Neural progenitor cell (in vitro differentiated cells): ENCODE measurements around the gene ZNF408. TPM values are rescaled to one million over a fixed set of nuclear protein-coding genes. Genes with fewer than 3 reads are reported as not detected.

Experiments used
- DNase-seq: peaks from one replicate; pipeline ENCODE4 v3.0.0-alpha.2; 2016; ENCODE audit warnings: low spot score
- H2AFZ ChIP-seq: fragments of 200-600 bp; sonication (generic); replicated peaks from 2 replicates; pipeline ENCODE4 v1.6.1; 2016; ENCODE audit warnings: antibody characterized with exemption
- H3F3A ChIP-seq: fragments of 200-600 bp; sonication (generic); 2 replicates; pipeline ENCODE4 v1.6.1; 2016; ENCODE audit warnings: antibody characterized with exemption, low read depth
- H3K27ac ChIP-seq: fragments of 200-600 bp; sonication (generic); 2 replicates; pipeline ENCODE4 v1.5.1; 2016; ENCODE audit warnings: mild to moderate bottlenecking
- H3K27me3 ChIP-seq: fragments of 200-600 bp; sonication (generic); 2 replicates; pipeline ENCODE4 v1.6.1; 2016; ENCODE audit warnings: mild to moderate bottlenecking, moderate library complexity
- H3K36me3 ChIP-seq: fragments of 200-600 bp; sonication (generic); 2 replicates; pipeline ENCODE4 v1.5.1; 2016
- H3K4me1 ChIP-seq: fragments of 200-600 bp; sonication (generic); 2 replicates; pipeline ENCODE4 v1.6.1; 2016; ENCODE audit warnings: mixed run types
- H3K4me2 ChIP-seq: fragments of 200-600 bp; sonication (generic); 2 replicates; pipeline ENCODE4 v1.6.1; 2016
- H3K4me3 ChIP-seq: fragments of 200-600 bp; sonication (generic); 2 replicates; pipeline ENCODE4 v1.5.1; 2016
- H3K79me2 ChIP-seq: fragments of 200-600 bp; sonication (generic); 2 replicates; pipeline ENCODE4 v1.6.1; 2016; ENCODE audit warnings: low read depth
- H3K9ac ChIP-seq: fragments of 200-600 bp; sonication (generic); 2 replicates; pipeline ENCODE4 v1.6.1; 2016
- H3K9me3 ChIP-seq: fragments of 200-600 bp; sonication (generic); 2 replicates; pipeline ENCODE4 v1.5.1; 2016; ENCODE audit warnings: low read depth
- H4K20me1 ChIP-seq: fragments of 200-600 bp; sonication (generic); 2 replicates; pipeline ENCODE4 v1.6.1; 2016; ENCODE audit warnings: low read depth
- H3K27ac Mint-ChIP-seq: 3 replicates; pipeline ENCODE4 v1.8.0; 2021; ENCODE audit warnings: mixed read lengths
- H3K27me3 Mint-ChIP-seq: 2 replicates; pipeline ENCODE4 v1.8.0; 2022; ENCODE audit warnings: low read depth, mild to moderate bottlenecking, inconsistent platforms, moderate library complexity, mixed read lengths; ENCODE audit not compliant: insufficient read depth
- H3K36me3 Mint-ChIP-seq: 3 replicates; pipeline ENCODE4 v1.8.0; 2021; ENCODE audit warnings: mixed read lengths
- H3K4me1 Mint-ChIP-seq: 3 replicates; pipeline ENCODE4 v1.8.0; 2021; ENCODE audit warnings: mixed read lengths
- H3K4me3 Mint-ChIP-seq: 3 replicates; pipeline ENCODE4 v1.8.0; 2021; ENCODE audit warnings: mild to moderate bottlenecking, moderate library complexity, mixed read lengths
- H3K9me3 Mint-ChIP-seq: 3 replicates; pipeline ENCODE4 v1.8.0; 2020; ENCODE audit warnings: mixed read lengths
- CTCF ChIP-seq: fragments of 200-600 bp; sonication (generic); IDR thresholded peaks from 2 replicates; pipeline ENCODE4 v1.5.1; 2017; ENCODE audit warnings: antibody characterized with exemption, mild to moderate bottlenecking
- EZH2 ChIP-seq: fragments of 200-600 bp; sonication (generic); IDR thresholded peaks from 2 replicates; pipeline ENCODE4 v1.6.1; 2017; ENCODE audit warnings: antibody characterized with exemption, mild to moderate bottlenecking, moderate library complexity
- EZH2phosphoT487 ChIP-seq: fragments of 200-600 bp; sonication (generic); IDR thresholded peaks from 2 replicates; pipeline ENCODE4 v1.6.1; 2017; ENCODE audit warnings: antibody characterized with exemption
- microRNA-seq: library from miRNA; unstranded; fragments of <30 nt; microRNA quantifications from one replicate; pipeline ENCODE4, GENCODE V29; 2016
- small RNA-seq: library from RNA; depleted of rRNA; stranded (forward); fragments of <200 nt; gene quantifications from one replicate; pipeline ENCODE3, GENCODE V24; 2015
- total RNA-seq: library from RNA; depleted of rRNA; stranded (reverse); fragments of >200 nt; gene quantifications from 2 replicates; pipeline ENCODE4 v1.2.3, GENCODE V29; 2015; ENCODE audit warnings: low replicate concordance

The ZNF408 gene
- total RNA-seq, 1 donor from 2014 or later = 2.8 TPM

GRCh38 chr11:46747150-46747549 is 46.3 kb downstream of the ZNF408 start:
- Histone ChIP-seq H3K79me2 (no peaks in the 10 kb centered on the region), H4K20me1 (no peaks in the 10 kb centered on the region), H2AFZ (no peak overlapping the region), H3F3A (peaks cover 3% of the 10 kb centered on the region), H3K4me1 (no peaks in the 10 kb centered on the region), H3K4me2 (no peak overlapping the region), H3K4me3 (no peak overlapping the region), H3K36me3 (peaks cover 29% of the 10 kb centered on the region), H3K27me3 (no peaks in the 10 kb centered on the region), H3K27ac (no peak overlapping the region), H3K9ac (no peak overlapping the region), H3K9me3 (no peaks in the 10 kb centered on the region)
- DNase-seq = no peak
- Mint-ChIP-seq H3K4me3 (no peak overlapping the region), H3K9me3 (no peaks in the 10 kb centered on the region), H3K36me3 (peaks cover 46% of the 10 kb centered on the region), H3K4me1 (no peaks in the 10 kb centered on the region), H3K27ac (no peak overlapping the region), H3K27me3 (no peaks in the 10 kb centered on the region)
- TF ChIP-seq EZH2phosphoT487 = no peak
- no peak for TF ChIP-seq CTCF
- TF ChIP-seq EZH2 = no peak

Small RNA genes within 50 kb of the gene (microRNA-seq; reads per million reads assigned to microRNA genes)
- 1.8 reads per million, percentile 4 among the genes with 10 or more reads in this experiment for gene MIR5582

Small RNA genes within 50 kb of the gene (small RNA-seq; reads per million reads assigned to genes)
- not detected for gene MIR5582

Other genes with a start within 250 kb of the ZNF408 start
- gene AMBRA1, start 107.0 kb upstream of the ZNF408 start, total RNA-seq = 20.7 and 35.9 TPM in 2 replicates
- 4.6 and 5.3 TPM in 2 replicates for gene HARBI1, start 83.8 kb upstream of the ZNF408 start, total RNA-seq
- gene ATG13, start 83.5 kb upstream of the ZNF408 start, total RNA-seq = 75.4 and 88.5 TPM in 2 replicates
- gene ARHGAP1, start 412 bp upstream of the ZNF408 start, total RNA-seq = 8.1 and 11.8 TPM in 2 replicates
- 0.06 TPM in 1 of 2 replicates, not detected in the other for gene F2, start 18.2 kb downstream of the ZNF408 start, total RNA-seq
- gene CKAP5, start 145.2 kb downstream of the ZNF408 start, total RNA-seq = 196 and 247 TPM in 2 replicates
- gene LRP4, start 217.5 kb downstream of the ZNF408 start, total RNA-seq = 9.2 and 12.0 TPM in 2 replicates
- gene CSTPP1, start 235.7 kb downstream of the ZNF408 start, total RNA-seq = 32.7 and 51.7 TPM in 2 replicates